Pancreas (tissue), 10 donors: ENCODE data around the gene RNF8. TPM values are rescaled to one million over a fixed set of nuclear protein-coding genes. Genes with fewer than 3 reads are reported as not detected.

Experiments
- ATAC-seq, 4 donors: fragments of 200-7000 bp; cut with Tn5 transposase; one replicate each; pipeline versions ENCODE4 v1.8.0 to v1.9.1; 2020; ENCODE audit warnings: mild to moderate bottlenecking in 4 of 4, moderate library complexity in 4 of 4
- DNase-seq, 6 donors: peaks; one replicate each; pipeline ENCODE4 v3.0.0-alpha.2; 2020
- FAIRE-seq: peaks from 2 replicates; lab custom pipeline; 2012; peaks lifted over from hg19 to GRCh38; lab: Jason Lieb, UNC
- H3K27ac ChIP-seq, 4 donors: fragments of 200-600 bp; sonication (generic); 1 replicate in 3 of 4; 2 replicates in 1 of 4; pipeline versions ENCODE4 v1.5.0 to v1.8.0; 2020
- H3K27me3 ChIP-seq, 4 donors: fragments of 200-600 bp; one replicate each; pipeline ENCODE4 v1.8.0; 2021
- H3K36me3 ChIP-seq, 3 donors: fragments of 200-600 bp; sonication (generic) in 1 of 3; one replicate each; pipeline versions ENCODE4 v1.5.0 to v1.8.0; 2020 to 2021
- H3K4me1 ChIP-seq, 3 donors: fragments of 200-600 bp; one replicate each; pipeline ENCODE4 v1.8.0; 2021
- H3K4me3 ChIP-seq, 4 donors: fragments of 200-600 bp; sonication (generic) in 2 of 4; one replicate each; pipeline versions ENCODE4 v1.5.0 to v1.8.0; 2020 to 2021
- H3K9me3 ChIP-seq, 4 donors: fragments of 200-600 bp; one replicate each; pipeline ENCODE4 v1.8.0; 2021
- WGBS, 2 donors: extraction: QIAGEN DNeasy Blood & Tissue Kit; methylation state at CpG; one replicate each; pipeline ENCODE4 v1.1.7; 2013; 5-methylcytosine and 5-hydroxymethylcytosine counted together
- intact Hi-C, 3 donors: fragments of 100-400 bp; cut with DNase I; formaldehyde crosslinking; loops; one replicate each; pipeline versions ENCODE4 v1.11.1 to v1.14.2; 2022
- polyA plus RNA-seq, 2 donors: library from polyadenylated mRNA; stranded (reverse); fragments of 200-250 nt; gene quantifications; one replicate each; pipeline ENCODE4 v1.2.3, GENCODE V29; 2013
- total RNA-seq, 6 donors: library from RNA; stranded (reverse); fragmentation: NEBNext Ultra II Directional in 4 of 6; extraction: Animal tissue kit (Norgen Biotek cat#: 25700) in 4 of 6; gene quantifications; one replicate each; pipeline versions ENCODE4 v1.2.1 to v1.2.4, GENCODE V29; 2021 to 2023
- TF ChIP-seq, protein P1 (sequence below), 4 donors: fragments of 200-600 bp; sonication (generic) in 3 of 4; IDR thresholded peaks; one replicate each; pipeline versions ENCODE4 v1.5.0 to v1.8.0; 2021; ENCODE audit warnings: antibody characterized with exemption in 4 of 4
- donor health status: healthy with polysubstance abuse.
- donor health status: DM: no; HTN: no; CAD: no; lungs with moderate emphysema.
- donor health status: DM: no; HTN: no; CAD: no.
- donor health status: control.
- donor health status: control.
- donor health status: Bipolar disorder and iron deficiency.
- donor health status: DM: yes; HTN: yes; CAD: no.
- donor health status: DM: no; HTN: no; CAD: no.
- donor health status: DM: no; HTN: no; CAD: no.
- donor health status: DM: yes; HTN: yes; CAD: no.

RNF8 gene
- total and polyA plus RNA-seq, 8 donors, result 3.9 to 8.5 (median 5.9) TPM

DNA sequence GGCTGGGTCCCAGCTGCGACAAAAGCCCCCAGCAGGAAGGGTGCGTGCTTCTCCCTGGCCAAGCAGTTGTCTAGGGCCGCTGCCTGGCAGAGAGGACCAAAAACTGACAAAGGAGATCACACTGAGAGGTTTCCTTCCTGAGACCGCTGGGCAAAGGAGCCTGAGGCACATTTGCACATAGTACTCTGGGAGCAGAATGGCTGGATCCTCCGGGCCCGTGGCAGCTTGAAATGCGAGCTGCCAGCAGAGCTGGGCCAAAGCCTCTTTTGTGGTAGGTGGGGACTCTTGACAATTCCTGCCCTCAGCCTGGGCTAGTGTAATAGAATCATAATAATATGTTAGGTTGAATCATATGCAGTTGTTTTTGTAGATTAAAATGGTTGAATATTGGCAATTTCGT is 33.1 kb upstream of the RNF8 start:
- FAIRE-seq (no peak), ATAC-seq (no peak), DNase-seq (no peak)
- Histone ChIP-seq H3K27me3 (no peaks in the 10 kb centered on the region), H3K4me3 (no peak overlapping the region), H3K4me1 (no peaks in the 10 kb centered on the region), H3K27ac (no peak overlapping the region), H3K36me3 (peaks cover 3 to 53% (median 8%) of the 10 kb centered on the region in 3 donors), H3K9me3 (no peaks in the 10 kb centered on the region)
- 83 to 86% methylated on average over 8 of the region's 8 CpGs for WGBS, 2 donors
- intact Hi-C loops, result loop anchor here in 1 of 3 donors (5.0 kb wide), 1 partner anchor 372 kb away; no protein-coding TSS in a partner anchor
- TF ChIP-seq, protein P1, sequence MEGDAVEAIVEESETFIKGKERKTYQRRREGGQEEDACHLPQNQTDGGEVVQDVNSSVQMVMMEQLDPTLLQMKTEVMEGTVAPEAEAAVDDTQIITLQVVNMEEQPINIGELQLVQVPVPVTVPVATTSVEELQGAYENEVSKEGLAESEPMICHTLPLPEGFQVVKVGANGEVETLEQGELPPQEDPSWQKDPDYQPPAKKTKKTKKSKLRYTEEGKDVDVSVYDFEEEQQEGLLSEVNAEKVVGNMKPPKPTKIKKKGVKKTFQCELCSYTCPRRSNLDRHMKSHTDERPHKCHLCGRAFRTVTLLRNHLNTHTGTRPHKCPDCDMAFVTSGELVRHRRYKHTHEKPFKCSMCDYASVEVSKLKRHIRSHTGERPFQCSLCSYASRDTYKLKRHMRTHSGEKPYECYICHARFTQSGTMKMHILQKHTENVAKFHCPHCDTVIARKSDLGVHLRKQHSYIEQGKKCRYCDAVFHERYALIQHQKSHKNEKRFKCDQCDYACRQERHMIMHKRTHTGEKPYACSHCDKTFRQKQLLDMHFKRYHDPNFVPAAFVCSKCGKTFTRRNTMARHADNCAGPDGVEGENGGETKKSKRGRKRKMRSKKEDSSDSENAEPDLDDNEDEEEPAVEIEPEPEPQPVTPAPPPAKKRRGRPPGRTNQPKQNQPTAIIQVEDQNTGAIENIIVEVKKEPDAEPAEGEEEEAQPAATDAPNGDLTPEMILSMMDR (IDR thresholded peaks at IDR 0.05), result no peak

DNA sequence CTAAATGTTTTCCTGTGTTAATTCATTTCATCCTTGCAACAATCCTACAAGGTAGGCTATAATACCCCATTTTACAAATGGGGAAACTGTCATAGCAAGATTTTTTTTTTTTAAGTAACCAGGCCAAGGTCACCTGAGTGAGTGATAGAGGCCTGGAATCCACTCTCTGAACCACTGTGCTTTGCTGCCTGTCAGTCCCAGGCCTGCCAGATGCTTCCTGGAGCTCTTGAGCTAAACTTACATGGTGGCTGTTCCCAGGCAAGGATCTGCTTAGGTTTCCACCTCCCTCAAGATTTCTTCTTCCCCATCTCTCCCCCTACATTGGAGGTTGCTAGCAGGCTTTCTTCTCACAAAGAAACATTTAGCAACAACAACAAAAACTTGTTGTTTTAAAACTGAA is 32.7 kb upstream of the RNF8 start:
- no peaks in the 10 kb centered on the region for H3K4me1 ChIP-seq
- H3K9me3 ChIP-seq, result no peaks in the 10 kb centered on the region
- TF ChIP-seq, protein P1 (IDR thresholded peaks at IDR 0.05), result no peak
- no peak for DNase-seq
- no peak overlapping the region for H3K4me3 ChIP-seq
- intact Hi-C loops, result loop anchor here in 1 of 3 donors (5.0 kb wide), 1 partner anchor 371 kb away; no protein-coding TSS in a partner anchor
- H3K27me3 ChIP-seq, result no peaks in the 10 kb centered on the region
- no peak for FAIRE-seq
- ATAC-seq, result no peak
- H3K36me3 ChIP-seq, result peaks cover 3 to 49% (median 8%) of the 10 kb centered on the region in 3 donors
- no peak overlapping the region for H3K27ac ChIP-seq

DNA sequence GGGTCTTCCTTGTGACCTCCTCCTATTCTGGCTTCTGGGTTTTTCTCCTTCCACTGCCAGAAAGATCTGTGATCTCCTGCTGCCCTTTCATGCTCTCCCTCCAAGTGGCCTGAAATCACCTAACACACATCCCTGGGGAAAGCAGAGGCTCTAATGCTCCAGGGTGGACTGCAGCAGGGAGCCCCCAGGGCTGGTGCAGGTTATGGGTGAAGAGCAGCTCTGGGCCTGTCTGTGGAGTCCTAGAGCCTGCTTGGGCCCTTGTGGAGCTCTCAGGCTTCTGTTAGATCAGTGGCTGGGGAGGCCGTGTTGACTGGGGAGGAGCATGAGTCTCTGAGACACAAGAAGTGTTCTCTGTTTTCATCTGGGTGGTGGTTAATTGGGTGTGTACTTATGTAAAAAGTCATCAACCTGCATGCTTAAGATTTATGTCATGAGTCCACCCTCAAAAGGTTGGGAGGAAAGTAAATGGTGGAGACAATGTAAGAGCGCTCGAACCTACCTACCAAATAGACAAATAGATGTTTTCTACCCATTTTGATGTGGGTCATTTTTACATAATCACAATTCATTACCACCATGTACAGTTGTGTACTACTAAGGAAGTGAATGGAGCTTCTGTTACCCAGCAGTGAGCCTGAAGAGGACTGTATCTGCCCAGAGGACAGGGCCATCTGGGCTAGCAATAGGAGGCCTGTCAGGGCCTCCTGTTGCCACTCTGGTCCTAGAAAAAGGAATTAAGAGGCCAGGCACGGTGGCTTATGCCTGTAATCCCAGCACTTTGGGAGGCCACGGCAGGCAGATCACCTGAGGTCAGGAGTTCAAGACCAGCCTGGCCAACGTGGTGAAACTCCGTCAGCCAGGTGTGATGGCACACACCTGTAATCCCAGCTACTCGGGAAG is 32.0 kb upstream of the RNF8 start:
- TF ChIP-seq, protein P1 (IDR thresholded peaks at IDR 0.05), result no peak
- ATAC-seq (no peak), DNase-seq (no peak), FAIRE-seq (no peak)
- Histone ChIP-seq H3K4me3 (no peak overlapping the region), H3K4me1 (no peaks in the 10 kb centered on the region), H3K27me3 (no peaks in the 10 kb centered on the region), H3K36me3 (peaks cover 3 to 42% (median 8%) of the 10 kb centered on the region in 3 donors), H3K9me3 (no peaks in the 10 kb centered on the region), H3K27ac (no peak overlapping the region)
- WGBS, 2 donors, result 83 to 87% methylated on average over 8 of the region's 8 CpGs
- intact Hi-C loops, result loop anchor here in 1 of 3 donors (5.0 kb wide), 1 partner anchor 371 kb away; no protein-coding TSS in a partner anchor

DNA sequence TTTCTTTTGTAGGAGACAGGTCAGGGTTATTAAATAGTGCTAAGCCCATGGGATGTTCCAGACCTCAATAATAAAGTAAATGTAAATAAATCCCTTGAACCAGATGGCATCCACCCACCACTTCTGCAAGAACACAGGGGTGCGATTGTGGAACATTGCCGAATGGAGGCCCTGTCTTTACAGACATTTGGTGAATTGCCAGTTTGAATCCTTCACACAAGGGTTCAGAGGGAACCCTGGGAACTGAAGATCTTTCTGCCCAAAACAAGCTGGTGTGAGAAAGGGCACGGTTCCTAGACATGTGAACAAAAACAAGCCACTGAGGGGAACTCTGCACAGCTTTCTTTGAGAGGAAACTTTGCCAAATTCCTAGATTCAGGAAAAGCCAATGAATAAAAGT is 30.2 kb upstream of the RNF8 start:
- Histone ChIP-seq H3K36me3 (peaks cover 0 to 26% (median 3%) of the 10 kb centered on the region in 3 donors), H3K4me1 (no peaks in the 10 kb centered on the region), H3K27me3 (no peaks in the 10 kb centered on the region), H3K9me3 (no peaks in the 10 kb centered on the region), H3K4me3 (no peak overlapping the region), H3K27ac (no peak overlapping the region)
- FAIRE-seq, result no peak
- WGBS, 2 donors, result 28 to 57% methylated on average over 3 of the region's 3 CpGs
- no peak for DNase-seq
- intact Hi-C loops, result loop anchor here in 1 of 3 donors (5.0 kb wide), 1 partner anchor 369 kb away; no protein-coding TSS in a partner anchor
- ATAC-seq, result no peak
- TF ChIP-seq, protein P1 (IDR thresholded peaks at IDR 0.05), result no peak
